ENCODE results near the gene PDE1C.

PDE1C gene

DNA sequence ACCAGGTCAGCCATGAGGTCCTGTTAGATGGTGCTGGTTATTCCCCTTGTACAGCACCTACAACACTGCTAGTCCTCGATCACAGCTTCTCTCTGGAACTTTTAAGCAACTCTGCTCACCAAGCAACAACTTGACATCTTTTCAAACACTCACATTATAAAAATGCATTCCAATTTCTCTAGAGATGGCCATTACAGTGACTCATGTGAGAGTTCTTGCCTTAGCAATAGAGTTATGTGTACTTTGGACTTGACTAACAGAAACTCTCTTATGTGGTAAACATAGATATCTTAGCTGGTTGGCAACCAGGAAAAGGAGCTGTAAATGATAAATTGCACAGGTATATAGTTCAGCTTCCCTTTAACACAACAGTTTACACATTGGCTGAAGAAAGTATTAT is 122.2 kb downstream of the PDE1C start:
- Histone ChIP-seq H2AK5ac (ENCODE audit: low read length) (no peak overlapping the region), H3K4me1 (ENCODE audit: control insufficient read depth in 1 of 2, insufficient read depth in 2 of 2, low read length in 2 of 2) (peaks cover 0 to 3% of the 10 kb centered on the region in 2 experiments), H3K18ac (ENCODE audit: low read length) (no peak overlapping the region), H2BK5ac (ENCODE audit: low read depth, low read length, poor library complexity) (no peak overlapping the region), H4K8ac (ENCODE audit: low read depth, low read length) (no peak overlapping the region), H3K27me3 (ENCODE audit: insufficient read depth, low read length) (no peaks in the 10 kb centered on the region), H3K4me3 (ENCODE audit: low read depth, low read length) (no peak overlapping the region), H3K4ac (ENCODE audit: low read depth, low read length) (no peak overlapping the region), H3K4me2 (ENCODE audit: low read length) (no peak overlapping the region), H2AFZ (ENCODE audit: insufficient read depth, low read length, poor library complexity) (no peak overlapping the region), H3K23ac (ENCODE audit: low read length) (no peak overlapping the region), H4K91ac (ENCODE audit: low read depth, low read length) (no peak overlapping the region), H3K79me2 (ENCODE audit: control insufficient read depth, insufficient read depth, low read length, poor library complexity) (no peaks in the 10 kb centered on the region), H3K79me1 (ENCODE audit: low read length) (no peaks in the 10 kb centered on the region), H3K9me3 (ENCODE audit: insufficient read depth, low read depth, low read length) (no peaks in the 10 kb centered on the region), H3K14ac (ENCODE audit: low read length) (no peak overlapping the region), H3K27ac (ENCODE audit: low read depth, low read length) (no peak overlapping the region), H4K12ac (ENCODE audit: low read depth, low read length) (no peak overlapping the region), H3K9ac (ENCODE audit: low read length) (no peak overlapping the region), H2BK120ac (ENCODE audit: insufficient read depth, low read length, poor library complexity) (no peak overlapping the region), H3K36me3 (ENCODE audit: control insufficient read depth in 1 of 2, insufficient read depth in 2 of 2, low read length in 2 of 2) (no peaks in the 10 kb centered on the region), H2BK12ac (ENCODE audit: low read length) (no peak overlapping the region)
- WGBS (ENCODE audit: extremely low coverage, insufficient coverage, insufficient read length) = no CpG with 5 or more reads among the region's 1 CpG
- no peak for DNase-seq

DNA sequence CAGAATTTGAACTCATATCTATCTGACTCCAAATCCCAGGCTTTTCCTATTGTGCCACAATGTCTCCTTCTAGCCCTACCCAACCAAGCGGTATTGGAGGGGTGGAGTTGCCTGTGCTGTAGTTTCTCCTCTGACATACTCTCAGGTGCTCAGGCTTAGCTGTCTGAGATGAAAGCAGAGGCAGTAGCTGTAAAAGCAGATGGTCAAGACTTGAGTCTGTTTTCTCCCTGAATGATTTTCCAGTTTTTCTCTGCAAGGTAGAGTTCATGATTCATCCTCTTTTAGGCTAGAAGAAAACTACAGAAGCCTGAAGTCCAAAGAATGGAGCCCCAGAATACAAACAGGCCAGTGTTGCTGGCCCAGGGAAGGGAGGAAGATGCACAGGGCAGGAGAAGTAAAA is 130.0 kb downstream of the PDE1C start:
- no peak overlapping the region for H3K4ac ChIP-seq (ENCODE audit: low read depth, low read length)
- H3K9ac ChIP-seq (ENCODE audit: low read length) = no peak overlapping the region
- no peak overlapping the region for H4K12ac ChIP-seq (ENCODE audit: low read depth, low read length)
- no peak overlapping the region for H2AK5ac ChIP-seq (ENCODE audit: low read length)
- no peak for DNase-seq
- no peak overlapping the region for H3K4me2 ChIP-seq (ENCODE audit: low read length)
- no peaks in the 10 kb centered on the region for H3K79me2 ChIP-seq (ENCODE audit: control insufficient read depth, insufficient read depth, low read length, poor library complexity)
- H3K18ac ChIP-seq (ENCODE audit: low read length) = no peak overlapping the region
- H3K14ac ChIP-seq (ENCODE audit: low read length) = no peak overlapping the region
- H3K9me3 ChIP-seq (ENCODE audit: insufficient read depth, low read depth, low read length) = no peaks in the 10 kb centered on the region
- H2BK12ac ChIP-seq (ENCODE audit: low read length) = no peak overlapping the region
- H3K27me3 ChIP-seq (ENCODE audit: insufficient read depth, low read length) = no peaks in the 10 kb centered on the region
- H4K91ac ChIP-seq (ENCODE audit: low read depth, low read length) = no peak overlapping the region
- no peak overlapping the region for H4K8ac ChIP-seq (ENCODE audit: low read depth, low read length)
- H2BK5ac ChIP-seq (ENCODE audit: low read depth, low read length, poor library complexity) = no peak overlapping the region
- H3K4me1 ChIP-seq (ENCODE audit: control insufficient read depth in 1 of 2, insufficient read depth in 2 of 2, low read length in 2 of 2) = peaks cover 0 to 2% of the 10 kb centered on the region in 2 experiments
- no peak overlapping the region for H2BK120ac ChIP-seq (ENCODE audit: insufficient read depth, low read length, poor library complexity)
- no CpG with 5 or more reads among the region's 1 CpG for WGBS (ENCODE audit: extremely low coverage, insufficient coverage, insufficient read length)
- H3K23ac ChIP-seq (ENCODE audit: low read length) = no peak overlapping the region
- H3K79me1 ChIP-seq (ENCODE audit: low read length) = no peaks in the 10 kb centered on the region
- H3K36me3 ChIP-seq (ENCODE audit: control insufficient read depth in 1 of 2, insufficient read depth in 2 of 2, low read length in 2 of 2) = no peaks in the 10 kb centered on the region
- no peak overlapping the region for H3K4me3 ChIP-seq (ENCODE audit: low read depth, low read length)
- H2AFZ ChIP-seq (ENCODE audit: insufficient read depth, low read length, poor library complexity) = no peak overlapping the region
- no peak overlapping the region for H3K27ac ChIP-seq (ENCODE audit: low read depth, low read length)

- no peaks in the 10 kb centered on the region for H3K79me2 ChIP-seq (ENCODE audit: control insufficient read depth, insufficient read depth, low read length, poor library complexity)
- H2AK5ac ChIP-seq (ENCODE audit: low read length) = no peak overlapping the region
- no peak overlapping the region for H3K27ac ChIP-seq (ENCODE audit: low read depth, low read length)
- H2BK5ac ChIP-seq (ENCODE audit: low read depth, low read length, poor library complexity) = no peak overlapping the region
- H3K9me3 ChIP-seq (ENCODE audit: insufficient read depth, low read depth, low read length) = no peaks in the 10 kb centered on the region
- H3K23ac ChIP-seq (ENCODE audit: low read length) = no peak overlapping the region
- H3K79me1 ChIP-seq (ENCODE audit: low read length) = no peaks in the 10 kb centered on the region
- H4K91ac ChIP-seq (ENCODE audit: low read depth, low read length) = no peak overlapping the region
- no peak overlapping the region for H3K18ac ChIP-seq (ENCODE audit: low read length)
- H3K36me3 ChIP-seq (ENCODE audit: control insufficient read depth in 1 of 2, insufficient read depth in 2 of 2, low read length in 2 of 2) = no peaks in the 10 kb centered on the region
- H3K27me3 ChIP-seq (ENCODE audit: insufficient read depth, low read length) = no peaks in the 10 kb centered on the region
- no CpG with 5 or more reads among the region's 3 CpGs for WGBS (ENCODE audit: extremely low coverage, insufficient coverage, insufficient read length)
- H4K12ac ChIP-seq (ENCODE audit: low read depth, low read length) = no peak overlapping the region
- no peak for DNase-seq
- H3K14ac ChIP-seq (ENCODE audit: low read length) = no peak overlapping the region
- H3K9ac ChIP-seq (ENCODE audit: low read length) = no peak overlapping the region
- H3K4me3 ChIP-seq (ENCODE audit: low read depth, low read length) = no peak overlapping the region
- H2BK120ac ChIP-seq (ENCODE audit: insufficient read depth, low read length, poor library complexity) = no peak overlapping the region
- H2BK12ac ChIP-seq (ENCODE audit: low read length) = no peak overlapping the region
- no peak overlapping the region for H4K8ac ChIP-seq (ENCODE audit: low read depth, low read length)
- H3K4me1 ChIP-seq (ENCODE audit: control insufficient read depth in 1 of 2, insufficient read depth in 2 of 2, low read length in 2 of 2) = peaks cover 0 to 2% of the 10 kb centered on the region in 2 experiments
- no peak overlapping the region for H2AFZ ChIP-seq (ENCODE audit: insufficient read depth, low read length, poor library complexity)
- H3K4me2 ChIP-seq (ENCODE audit: low read length) = no peak overlapping the region
- no peak overlapping the region for H3K4ac ChIP-seq (ENCODE audit: low read depth, low read length)
Measured at GRCh38 chr7:31939076-31939475, 131.1 kb downstream of the PDE1C start.

DNA sequence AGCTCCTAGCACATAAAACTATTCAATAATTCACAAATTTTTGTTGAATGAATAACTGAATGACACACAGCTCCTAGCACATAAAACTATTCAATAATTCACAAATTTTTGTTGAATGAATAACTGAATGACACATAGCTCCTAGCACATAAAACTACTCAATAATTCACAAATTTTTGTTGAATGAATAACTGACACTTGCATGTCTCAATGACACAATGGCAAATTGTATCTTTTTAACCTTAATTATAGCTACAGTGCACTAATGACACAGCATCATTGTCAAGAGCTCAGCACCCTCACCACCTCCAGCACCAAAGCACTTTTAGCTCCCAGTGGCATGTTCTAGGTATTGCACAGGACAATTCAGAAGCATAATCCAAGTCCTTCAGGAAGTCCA is 131.6 kb downstream of the PDE1C start:
- Histone ChIP-seq H2AK5ac (ENCODE audit: low read length) (no peak overlapping the region), H3K27me3 (ENCODE audit: insufficient read depth, low read length) (no peaks in the 10 kb centered on the region), H3K4me3 (ENCODE audit: low read depth, low read length) (no peak overlapping the region), H2BK12ac (ENCODE audit: low read length) (no peak overlapping the region), H3K4ac (ENCODE audit: low read depth, low read length) (no peak overlapping the region), H3K18ac (ENCODE audit: low read length) (no peak overlapping the region), H3K27ac (ENCODE audit: low read depth, low read length) (no peak overlapping the region), H4K8ac (ENCODE audit: low read depth, low read length) (no peak overlapping the region), H2BK120ac (ENCODE audit: insufficient read depth, low read length, poor library complexity) (no peak overlapping the region), H3K9ac (ENCODE audit: low read length) (no peak overlapping the region), H3K4me1 (ENCODE audit: control insufficient read depth in 1 of 2, insufficient read depth in 2 of 2, low read length in 2 of 2) (peaks cover 0 to 2% of the 10 kb centered on the region in 2 experiments), H2BK5ac (ENCODE audit: low read depth, low read length, poor library complexity) (no peak overlapping the region), H4K91ac (ENCODE audit: low read depth, low read length) (no peak overlapping the region), H3K4me2 (ENCODE audit: low read length) (no peak overlapping the region), H3K14ac (ENCODE audit: low read length) (no peak overlapping the region), H4K12ac (ENCODE audit: low read depth, low read length) (no peak overlapping the region), H3K79me2 (ENCODE audit: control insufficient read depth, insufficient read depth, low read length, poor library complexity) (no peaks in the 10 kb centered on the region), H3K9me3 (ENCODE audit: insufficient read depth, low read depth, low read length) (no peaks in the 10 kb centered on the region), H3K23ac (ENCODE audit: low read length) (no peak overlapping the region), H2AFZ (ENCODE audit: insufficient read depth, low read length, poor library complexity) (no peak overlapping the region), H3K36me3 (ENCODE audit: control insufficient read depth in 1 of 2, insufficient read depth in 2 of 2, low read length in 2 of 2) (no peaks in the 10 kb centered on the region), H3K79me1 (ENCODE audit: low read length) (no peaks in the 10 kb centered on the region)
- DNase-seq = peak in 1 of 2 donors; percentile 15

- H3K9me3 ChIP-seq (ENCODE audit: insufficient read depth, low read depth, low read length) = no peaks in the 10 kb centered on the region
- H3K27me3 ChIP-seq (ENCODE audit: insufficient read depth, low read length) = no peaks in the 10 kb centered on the region
- no peaks in the 10 kb centered on the region for H3K79me1 ChIP-seq (ENCODE audit: low read length)
- H4K12ac ChIP-seq (ENCODE audit: low read depth, low read length) = no peak overlapping the region
- H3K14ac ChIP-seq (ENCODE audit: low read length) = no peak overlapping the region
- no peaks in the 10 kb centered on the region for H3K79me2 ChIP-seq (ENCODE audit: control insufficient read depth, insufficient read depth, low read length, poor library complexity)
- no peak overlapping the region for H3K4ac ChIP-seq (ENCODE audit: low read depth, low read length)
- no peak overlapping the region for H2BK120ac ChIP-seq (ENCODE audit: insufficient read depth, low read length, poor library complexity)
- H3K4me1 ChIP-seq (ENCODE audit: control insufficient read depth in 1 of 2, insufficient read depth in 2 of 2, low read length in 2 of 2) = peaks cover 0 to 2% of the 10 kb centered on the region in 2 experiments
- H3K4me2 ChIP-seq (ENCODE audit: low read length) = no peak overlapping the region
- peak in 1 of 2 donors; percentile 6 for DNase-seq
- H3K9ac ChIP-seq (ENCODE audit: low read length) = no peak overlapping the region
- no peak overlapping the region for H2BK12ac ChIP-seq (ENCODE audit: low read length)
- H2AFZ ChIP-seq (ENCODE audit: insufficient read depth, low read length, poor library complexity) = no peak overlapping the region
- no peaks in the 10 kb centered on the region for H3K36me3 ChIP-seq (ENCODE audit: control insufficient read depth in 1 of 2, insufficient read depth in 2 of 2, low read length in 2 of 2)
- no peak overlapping the region for H3K18ac ChIP-seq (ENCODE audit: low read length)
- no peak overlapping the region for H3K23ac ChIP-seq (ENCODE audit: low read length)
- H4K91ac ChIP-seq (ENCODE audit: low read depth, low read length) = no peak overlapping the region
- H2AK5ac ChIP-seq (ENCODE audit: low read length) = no peak overlapping the region
- H3K4me3 ChIP-seq (ENCODE audit: low read depth, low read length) = no peak overlapping the region
- no peak overlapping the region for H3K27ac ChIP-seq (ENCODE audit: low read depth, low read length)
- H4K8ac ChIP-seq (ENCODE audit: low read depth, low read length) = no peak overlapping the region
- no peak overlapping the region for H2BK5ac ChIP-seq (ENCODE audit: low read depth, low read length, poor library complexity)
Measured at GRCh38 chr7:31937982-31938381, 132.2 kb downstream of the PDE1C start.
